ENCODE data around the gene PSMC5. TPM values are rescaled to one million over a fixed set of nuclear protein-coding genes. Genes with fewer than 3 reads are reported as not detected.

The PSMC5 gene
- total RNA-seq, 1 donor from 2014 or later: 116 TPM

GRCh38 chr17:63819585-63820537 lies 7.4 kb upstream of the PSMC5 start:
- no peak overlapping the region for H2AFZ ChIP-seq (ENCODE audit: low read depth, low read length)
- H3K36me3 ChIP-seq (ENCODE audit: insufficient read depth, low read length): peaks cover 84% of the 10 kb centered on the region
- H3K9ac ChIP-seq (ENCODE audit: low read length): no peak overlapping the region
- H3K27me3 Mint-ChIP-seq (ENCODE audit: low read depth, unreplicated experiment): no peaks in the 10 kb centered on the region
- H4K20me1 ChIP-seq (ENCODE audit: insufficient read depth, low read length): peaks cover 66% of the 10 kb centered on the region
- peaks cover 47% of the 10 kb centered on the region for H3K36me3 Mint-ChIP-seq (ENCODE audit: low read depth, unreplicated experiment)
- FAIRE-seq: no peak
- H3K4me3 ChIP-seq (ENCODE audit: insufficient read depth, low read depth, low read length): no peak overlapping the region
- no peak for DNase-seq (ENCODE audit: low read depth)
- H3K27ac Mint-ChIP-seq (ENCODE audit: unreplicated experiment): no peak overlapping the region
- H3K79me2 ChIP-seq (ENCODE audit: insufficient read depth, low read length): peaks cover 57% of the 10 kb centered on the region
- no peak for TF ChIP-seq EZH2 (IDR thresholded peaks at IDR 0.05; ENCODE audit: insufficient read depth, low read length)
- TF ChIP-seq, protein P1, sequence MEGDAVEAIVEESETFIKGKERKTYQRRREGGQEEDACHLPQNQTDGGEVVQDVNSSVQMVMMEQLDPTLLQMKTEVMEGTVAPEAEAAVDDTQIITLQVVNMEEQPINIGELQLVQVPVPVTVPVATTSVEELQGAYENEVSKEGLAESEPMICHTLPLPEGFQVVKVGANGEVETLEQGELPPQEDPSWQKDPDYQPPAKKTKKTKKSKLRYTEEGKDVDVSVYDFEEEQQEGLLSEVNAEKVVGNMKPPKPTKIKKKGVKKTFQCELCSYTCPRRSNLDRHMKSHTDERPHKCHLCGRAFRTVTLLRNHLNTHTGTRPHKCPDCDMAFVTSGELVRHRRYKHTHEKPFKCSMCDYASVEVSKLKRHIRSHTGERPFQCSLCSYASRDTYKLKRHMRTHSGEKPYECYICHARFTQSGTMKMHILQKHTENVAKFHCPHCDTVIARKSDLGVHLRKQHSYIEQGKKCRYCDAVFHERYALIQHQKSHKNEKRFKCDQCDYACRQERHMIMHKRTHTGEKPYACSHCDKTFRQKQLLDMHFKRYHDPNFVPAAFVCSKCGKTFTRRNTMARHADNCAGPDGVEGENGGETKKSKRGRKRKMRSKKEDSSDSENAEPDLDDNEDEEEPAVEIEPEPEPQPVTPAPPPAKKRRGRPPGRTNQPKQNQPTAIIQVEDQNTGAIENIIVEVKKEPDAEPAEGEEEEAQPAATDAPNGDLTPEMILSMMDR (IDR thresholded peaks at IDR 0.05; ENCODE audit: insufficient read depth, low read depth, low read length): no peak
- no peaks in the 10 kb centered on the region for H3K9me3 Mint-ChIP-seq (ENCODE audit: unreplicated experiment)
- peaks cover 5% of the 10 kb centered on the region for H3K4me1 Mint-ChIP-seq (ENCODE audit: low read depth, unreplicated experiment)
- no peaks in the 10 kb centered on the region for H3K9me3 ChIP-seq (ENCODE audit: insufficient read depth, low read depth, low read length)
- no peak overlapping the region for H3K4me2 ChIP-seq (ENCODE audit: low read length)
- no peak overlapping the region for H3K27ac ChIP-seq (ENCODE audit: low read depth, low read length)
- H3K27me3 ChIP-seq (ENCODE audit: insufficient read depth, low read length): no peaks in the 10 kb centered on the region
- H3K4me3 Mint-ChIP-seq (ENCODE audit: unreplicated experiment): no peak overlapping the region
- no peaks in the 10 kb centered on the region for H3K4me1 ChIP-seq (ENCODE audit: insufficient read depth, low read length)

DNA sequence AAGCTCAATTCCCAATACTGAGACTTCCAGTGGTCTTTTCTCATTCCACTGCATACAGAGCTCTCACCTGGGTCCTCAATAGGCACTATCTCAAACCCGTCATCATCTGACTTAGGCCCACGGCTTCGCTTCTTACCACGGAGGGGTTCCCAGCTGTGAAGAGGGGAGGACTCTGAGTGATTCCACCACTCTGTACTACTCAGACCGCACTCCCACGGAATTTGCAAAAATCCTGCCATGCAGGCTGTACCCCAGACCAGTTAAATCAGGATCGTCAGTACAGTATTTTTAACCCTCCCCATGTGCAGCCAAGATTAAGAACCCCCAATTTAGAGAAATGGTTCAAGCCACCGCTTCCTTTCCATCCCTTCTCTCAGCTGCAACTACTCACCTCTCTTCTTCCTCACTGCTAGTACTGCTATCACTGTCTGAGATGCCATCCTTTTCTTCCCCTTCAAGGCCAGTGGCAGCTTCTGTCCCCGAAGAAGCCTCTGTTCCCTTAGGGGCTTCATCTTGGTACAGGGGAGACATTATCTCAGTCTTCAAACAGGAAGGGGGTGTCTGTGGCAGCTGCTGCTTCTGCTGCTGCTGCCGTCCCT lies 6.2 kb upstream of the PSMC5 start:
- Histone ChIP-seq H3K4me3 (ENCODE audit: insufficient read depth, low read depth, low read length) (no peak overlapping the region), H3K4me1 (ENCODE audit: insufficient read depth, low read length) (peaks cover 5% of the 10 kb centered on the region), H2AFZ (ENCODE audit: low read depth, low read length) (no peak overlapping the region), H3K4me2 (ENCODE audit: low read length) (no peak overlapping the region), H3K27ac (ENCODE audit: low read depth, low read length) (no peak overlapping the region), H4K20me1 (ENCODE audit: insufficient read depth, low read length) (peaks cover 65% of the 10 kb centered on the region), H3K9ac (ENCODE audit: low read length) (no peak overlapping the region), H3K27me3 (ENCODE audit: insufficient read depth, low read length) (no peaks in the 10 kb centered on the region), H3K9me3 (ENCODE audit: insufficient read depth, low read depth, low read length) (no peaks in the 10 kb centered on the region), H3K36me3 (ENCODE audit: insufficient read depth, low read length) (peaks cover 84% of the 10 kb centered on the region), H3K79me2 (ENCODE audit: insufficient read depth, low read length) (peaks cover 69% of the 10 kb centered on the region)
- no peaks in the 10 kb centered on the region for H3K9me3 Mint-ChIP-seq (ENCODE audit: unreplicated experiment)
- H3K27ac Mint-ChIP-seq (ENCODE audit: unreplicated experiment): peak overlapping the region; percentile 15
- DNase-seq (ENCODE audit: low read depth) (no peak), FAIRE-seq (no peak)
- peaks cover 15% of the 10 kb centered on the region for H3K4me1 Mint-ChIP-seq (ENCODE audit: low read depth, unreplicated experiment)
- TF ChIP-seq EZH2 (IDR thresholded peaks at IDR 0.05; ENCODE audit: insufficient read depth, low read length): no peak
- TF ChIP-seq, protein P1 (IDR thresholded peaks at IDR 0.05; ENCODE audit: insufficient read depth, low read depth, low read length): no peak
- no peak overlapping the region for H3K4me3 Mint-ChIP-seq (ENCODE audit: unreplicated experiment)
- no peaks in the 10 kb centered on the region for H3K27me3 Mint-ChIP-seq (ENCODE audit: low read depth, unreplicated experiment)
- peaks cover 49% of the 10 kb centered on the region for H3K36me3 Mint-ChIP-seq (ENCODE audit: low read depth, unreplicated experiment)
